Smooth muscle cell (in vitro differentiated cells): ENCODE data around the gene CPB2. TPM values are rescaled to one million over a fixed set of nuclear protein-coding genes. Genes with fewer than 3 reads are reported as not detected.

Experiments
- DNase-seq: peaks from one replicate; lab custom pipeline; 2025; ENCODE audit not compliant: unreplicated experiment; lab: John Stamatoyannopoulos, UW
- H2AFZ ChIP-seq: fragments of 200-600 bp; sonication (generic); 2 replicates; pipeline ENCODE4 v1.6.0; 2016; ENCODE audit warnings: antibody characterized with exemption, low read depth, mild to moderate bottlenecking
- H3F3A ChIP-seq: fragments of 200-600 bp; sonication (generic); 2 replicates; pipeline ENCODE4 v1.6.0; 2017; ENCODE audit warnings: antibody characterized with exemption, low read depth
- H3K27ac ChIP-seq: fragments of 200-600 bp; sonication (generic); 2 replicates; pipeline ENCODE4 v1.5.1; 2016; ENCODE audit warnings: low read depth, mild to moderate bottlenecking
- H3K27me3 ChIP-seq: fragments of 200-600 bp; sonication (generic); 2 replicates; pipeline ENCODE4 v1.6.1; 2016; ENCODE audit warnings: low read depth, mild to moderate bottlenecking
- H3K36me3 ChIP-seq: fragments of 200-600 bp; sonication (generic); 2 replicates; pipeline ENCODE4 v1.5.1; 2016; ENCODE audit warnings: low read depth
- H3K4me1 ChIP-seq: fragments of 200-600 bp; sonication (generic); 2 replicates; pipeline ENCODE4 v1.5.1; 2016; ENCODE audit warnings: low read depth
- H3K4me2 ChIP-seq: fragments of 200-600 bp; sonication (generic); 2 replicates; pipeline ENCODE4 v1.6.0; 2016; ENCODE audit warnings: mild to moderate bottlenecking
- H3K4me3 ChIP-seq: fragments of 200-600 bp; sonication (generic); 2 replicates; pipeline ENCODE4 v1.5.1; 2016; ENCODE audit warnings: mild to moderate bottlenecking
- H3K79me2 ChIP-seq: fragments of 200-600 bp; sonication (generic); 2 replicates; pipeline ENCODE4 v1.6.0; 2016; ENCODE audit warnings: low read depth, mild to moderate bottlenecking
- H3K9ac ChIP-seq: fragments of 200-600 bp; sonication (generic); 2 replicates; pipeline ENCODE4 v1.6.0; 2016; ENCODE audit warnings: low read depth
- H3K9me3 ChIP-seq: fragments of 200-600 bp; sonication (generic); replicated peaks from 2 replicates; pipeline ENCODE4 v1.5.1; 2016; ENCODE audit warnings: low read depth
- H4K20me1 ChIP-seq: fragments of 200-600 bp; sonication (generic); 2 replicates; pipeline ENCODE4 v1.6.0; 2016; ENCODE audit warnings: low read depth
- WGBS: methylation state at CpG from one replicate; pipeline ENCODE4 v1.1.7; 2016; ENCODE audit warnings: low lambda C conversion rate; 5-methylcytosine and 5-hydroxymethylcytosine counted together
- polyA plus RNA-seq: library from polyadenylated mRNA; unstranded; fragments of >200 nt; fragmentation: Nextera tagmentation; extraction: Ambion mirVana; gene quantifications from 2 replicates; pipeline ENCODE4 v1.2.1, GENCODE V29; 2016
- total RNA-seq: library from RNA; depleted of rRNA; stranded (reverse); fragments of >200 nt; gene quantifications from 2 replicates; pipeline ENCODE4 v1.2.3, GENCODE V29; 2014
- TF ChIP-seq, protein P1 (sequence below): fragments of 200-600 bp; sonication (generic); IDR thresholded peaks from 2 replicates; pipeline ENCODE4 v1.5.1; 2017; ENCODE audit warnings: borderline replicate concordance, mild to moderate bottlenecking, antibody characterized with exemption; ENCODE audit not compliant: insufficient read depth, poor library complexity, severe bottlenecking

Gene CPB2
- total and polyA plus RNA-seq, 2 experiments from 2014 or later, result 0.09 TPM; not detected in 1

- Histone ChIP-seq H3F3A (no peaks in the 10 kb centered on the region), H3K4me1 (no peaks in the 10 kb centered on the region), H4K20me1 (no peaks in the 10 kb centered on the region), H3K4me3 (no peak overlapping the region), H3K4me2 (no peak overlapping the region), H3K27ac (no peak overlapping the region), H3K79me2 (no peaks in the 10 kb centered on the region), H3K36me3 (no peaks in the 10 kb centered on the region), H3K9me3 (no peaks in the 10 kb centered on the region), H3K9ac (no peak overlapping the region), H3K27me3 (peaks cover 12% of the 10 kb centered on the region), H2AFZ (no peak overlapping the region)
- TF ChIP-seq, protein P1, sequence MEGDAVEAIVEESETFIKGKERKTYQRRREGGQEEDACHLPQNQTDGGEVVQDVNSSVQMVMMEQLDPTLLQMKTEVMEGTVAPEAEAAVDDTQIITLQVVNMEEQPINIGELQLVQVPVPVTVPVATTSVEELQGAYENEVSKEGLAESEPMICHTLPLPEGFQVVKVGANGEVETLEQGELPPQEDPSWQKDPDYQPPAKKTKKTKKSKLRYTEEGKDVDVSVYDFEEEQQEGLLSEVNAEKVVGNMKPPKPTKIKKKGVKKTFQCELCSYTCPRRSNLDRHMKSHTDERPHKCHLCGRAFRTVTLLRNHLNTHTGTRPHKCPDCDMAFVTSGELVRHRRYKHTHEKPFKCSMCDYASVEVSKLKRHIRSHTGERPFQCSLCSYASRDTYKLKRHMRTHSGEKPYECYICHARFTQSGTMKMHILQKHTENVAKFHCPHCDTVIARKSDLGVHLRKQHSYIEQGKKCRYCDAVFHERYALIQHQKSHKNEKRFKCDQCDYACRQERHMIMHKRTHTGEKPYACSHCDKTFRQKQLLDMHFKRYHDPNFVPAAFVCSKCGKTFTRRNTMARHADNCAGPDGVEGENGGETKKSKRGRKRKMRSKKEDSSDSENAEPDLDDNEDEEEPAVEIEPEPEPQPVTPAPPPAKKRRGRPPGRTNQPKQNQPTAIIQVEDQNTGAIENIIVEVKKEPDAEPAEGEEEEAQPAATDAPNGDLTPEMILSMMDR, result no peak
- 76% methylated on average over 5 of the region's 5 CpGs for WGBS
- DNase-seq, result no peak
Observed at GRCh38 chr13:46088821-46089562, 15.8 kb downstream of the CPB2 start.

- Histone ChIP-seq H3K27me3 (no peaks in the 10 kb centered on the region), H3K9me3 (no peaks in the 10 kb centered on the region), H3K9ac (no peak overlapping the region), H3K79me2 (no peaks in the 10 kb centered on the region), H3K4me1 (no peaks in the 10 kb centered on the region), H4K20me1 (no peaks in the 10 kb centered on the region), H2AFZ (no peak overlapping the region), H3K4me2 (no peak overlapping the region), H3F3A (no peaks in the 10 kb centered on the region), H3K36me3 (no peaks in the 10 kb centered on the region), H3K4me3 (no peak overlapping the region), H3K27ac (no peak overlapping the region)
- TF ChIP-seq, protein P1, result no peak
- no peak for DNase-seq
Observed at GRCh38 chr13:46087481-46087880, 17.4 kb downstream of the CPB2 start.

- Histone ChIP-seq H3K36me3 (no peaks in the 10 kb centered on the region), H2AFZ (no peak overlapping the region), H3K4me1 (no peaks in the 10 kb centered on the region), H3K9me3 (no peaks in the 10 kb centered on the region), H3K4me2 (no peak overlapping the region), H3K4me3 (no peak overlapping the region), H3F3A (no peaks in the 10 kb centered on the region), H3K27me3 (no peaks in the 10 kb centered on the region), H3K79me2 (no peaks in the 10 kb centered on the region), H3K9ac (no peak overlapping the region), H4K20me1 (no peaks in the 10 kb centered on the region), H3K27ac (no peak overlapping the region)
- WGBS, result 95% methylated on average over 11 of the region's 12 CpGs
- TF ChIP-seq, protein P1, result no peak
- DNase-seq, result no peak
Observed at GRCh38 chr13:46086985-46087384, 17.8 kb downstream of the CPB2 start.

GRCh38 chr13:46086421-46086922, 18.4 kb downstream of the CPB2 start:
- WGBS, result 94% methylated on average over 12 of the region's 12 CpGs
- H3K27me3 ChIP-seq, result no peaks in the 10 kb centered on the region

More at GRCh38 chr13:46086421-46086922, 18.4 kb downstream of the CPB2 start:
- Histone ChIP-seq H3K9ac (no peak overlapping the region), H2AFZ (no peak overlapping the region), H3F3A (no peaks in the 10 kb centered on the region), H3K36me3 (no peaks in the 10 kb centered on the region), H3K4me3 (no peak overlapping the region), H3K4me1 (no peaks in the 10 kb centered on the region), H4K20me1 (no peaks in the 10 kb centered on the region), H3K79me2 (no peaks in the 10 kb centered on the region), H3K27ac (no peak overlapping the region), H3K4me2 (no peak overlapping the region), H3K9me3 (no peaks in the 10 kb centered on the region)
- no peak for DNase-seq
- TF ChIP-seq, protein P1, result no peak
